ENCODE measurements around the gene HTRA3.

Gene HTRA3

GRCh38 chr4:8297691-8298485, 28.3 kb downstream of the HTRA3 start:
- no peak for DNase-seq

- DNase-seq = no peak
These were observed 31.3 kb downstream of the HTRA3 start for GRCh38 chr4:8300832-8301231.

GRCh38 chr4:8301851-8302730, 32.5 kb downstream of the HTRA3 start:
- no peak for DNase-seq

GRCh38 chr4:8303081-8303480, 33.5 kb downstream of the HTRA3 start:
- DNase-seq = no peak

GRCh38 chr4:8303485-8304281, 34.1 kb downstream of the HTRA3 start:
- DNase-seq = no peak

GRCh38 chr4:8304827-8305695, 35.5 kb downstream of the HTRA3 start:
- no peak for DNase-seq

- no peak for DNase-seq
These were observed 36.4 kb downstream of the HTRA3 start for GRCh38 chr4:8305851-8306471.

- DNase-seq = no peak
These were observed 37.0 kb downstream of the HTRA3 start for GRCh38 chr4:8306511-8307021.

- no peak for DNase-seq
These were observed 37.6 kb downstream of the HTRA3 start for GRCh38 chr4:8307121-8307520.

GRCh38 chr4:8307714-8308113, 38.2 kb downstream of the HTRA3 start:
- DNase-seq = no peak

GRCh38 chr4:8308144-8308543, 38.6 kb downstream of the HTRA3 start:
- no peak for DNase-seq

GRCh38 chr4:8308856-8309771, 39.6 kb downstream of the HTRA3 start:
- DNase-seq = no peak

- no peak for DNase-seq
These were observed 40.8 kb downstream of the HTRA3 start for GRCh38 chr4:8310306-8310705.

GRCh38 chr4:8311101-8312068, 41.8 kb downstream of the HTRA3 start:
- DNase-seq = no peak

- no peak for DNase-seq
These were observed 42.5 kb downstream of the HTRA3 start for GRCh38 chr4:8312069-8312445.

- DNase-seq = no peak
These were observed 43.4 kb downstream of the HTRA3 start for GRCh38 chr4:8312976-8313375.

- no peak for DNase-seq
These were observed 45.2 kb downstream of the HTRA3 start for GRCh38 chr4:8314691-8315255.

- DNase-seq = peak; percentile 11
These were observed 46.1 kb downstream of the HTRA3 start for GRCh38 chr4:8315435-8316250.
